Spinal cord (tissue), 10 donors: ENCODE measurements around the gene MOB2. TPM values are rescaled to one million over a fixed set of nuclear protein-coding genes. Genes with fewer than 3 reads are reported as not detected.

Source experiments
- DNase-seq, 6 donors: peaks; one replicate each; pipeline versions ENCODE4 v3.0.0 to v3.0.0-alpha.2; 2013 to 2015; ENCODE audit warnings: low spot score in 6 of 6, low read depth in 4 of 6
- H3K27ac ChIP-seq: one replicate; pipeline ENCODE4 v1.5.1; 2013; ENCODE audit warnings: low read depth, low read length, control low read depth
- H3K27me3 ChIP-seq: one replicate; pipeline ENCODE4 v1.6.1; 2013; ENCODE audit warnings: low read length; ENCODE audit not compliant: control insufficient read depth, insufficient read depth
- H3K36me3 ChIP-seq: one replicate; pipeline ENCODE4 v1.6.1; 2013; ENCODE audit warnings: low read length; ENCODE audit not compliant: control insufficient read depth, insufficient read depth
- H3K4me1 ChIP-seq: one replicate; pipeline ENCODE4 v1.6.1; 2013; ENCODE audit warnings: low read length; ENCODE audit not compliant: control insufficient read depth, insufficient read depth
- H3K4me3 ChIP-seq: one replicate; pipeline ENCODE4 v1.5.1; 2013; ENCODE audit warnings: low read depth, low read length, control low read depth
- H3K9me3 ChIP-seq: one replicate; pipeline ENCODE4 v1.6.1; 2013; ENCODE audit warnings: low read length; ENCODE audit not compliant: control insufficient read depth, insufficient read depth
- WGBS: methylation state at CpG from one replicate; pipeline ENCODE4 v1.1.5; 2013; ENCODE audit warnings: missing lambda C conversion rate; ENCODE audit not compliant: insufficient coverage; 5-methylcytosine and 5-hydroxymethylcytosine counted together
- polyA plus RNA-seq, 2 donors: library from polyadenylated mRNA; unstranded; fragments of 120-200 nt; gene quantifications; one replicate each; pipeline ENCODE4 v1.2.1, GENCODE V29; 2013; ENCODE audit not compliant: insufficient read length in 2 of 2
- total RNA-seq, 2 donors: library from RNA; depleted of rRNA in 1 of 2; stranded (reverse); fragments of 120-200 nt in 1 of 2; fragments of >200 nt in 1 of 2; gene quantifications; one replicate each; pipeline versions ENCODE4 v1.2.3 to v1.2.4, GENCODE V29; 2013 to 2014
- donor health status: healthy.

MOB2 gene
- total and polyA plus RNA-seq, 4 donors = 16.0 to 36.4 (median 33.7) TPM

GRCh38 chr11:1481861-1482441 lies 4.6 kb downstream of the MOB2 start:
- WGBS = 93% methylated on average over 16 of the region's 16 CpGs
- Histone ChIP-seq H3K27ac (no peak overlapping the region), H3K4me1 (peaks cover 41% of the 10 kb centered on the region)

GRCh38 chr11:1481483-1481825 lies 5.1 kb downstream of the MOB2 start:
- Histone ChIP-seq H3K27me3 (no peaks in the 10 kb centered on the region), H3K9me3 (no peaks in the 10 kb centered on the region), H3K27ac (no peak overlapping the region), H3K36me3 (peaks cover 84% of the 10 kb centered on the region), H3K4me1 (peaks cover 37% of the 10 kb centered on the region), H3K4me3 (no peak overlapping the region)
- DNase-seq = no peak
- WGBS = no CpG with 5 or more reads among the region's 2 CpGs

More at GRCh38 chr11:1481861-1482441, 4.6 kb downstream of the MOB2 start:
- Histone ChIP-seq H3K36me3 (peaks cover 82% of the 10 kb centered on the region), H3K27me3 (no peaks in the 10 kb centered on the region), H3K4me3 (no peak overlapping the region), H3K9me3 (no peaks in the 10 kb centered on the region)
- no peak for DNase-seq

GRCh38 chr11:1480555-1481482 lies 5.8 kb downstream of the MOB2 start:
- Histone ChIP-seq H3K27me3 (no peaks in the 10 kb centered on the region), H3K27ac (no peak overlapping the region), H3K4me1 (peaks cover 30% of the 10 kb centered on the region), H3K4me3 (no peak overlapping the region), H3K36me3 (peaks cover 79% of the 10 kb centered on the region), H3K9me3 (no peaks in the 10 kb centered on the region)
- 94% methylated on average over 31 of the region's 36 CpGs for WGBS
- DNase-seq = no peak

DNA sequence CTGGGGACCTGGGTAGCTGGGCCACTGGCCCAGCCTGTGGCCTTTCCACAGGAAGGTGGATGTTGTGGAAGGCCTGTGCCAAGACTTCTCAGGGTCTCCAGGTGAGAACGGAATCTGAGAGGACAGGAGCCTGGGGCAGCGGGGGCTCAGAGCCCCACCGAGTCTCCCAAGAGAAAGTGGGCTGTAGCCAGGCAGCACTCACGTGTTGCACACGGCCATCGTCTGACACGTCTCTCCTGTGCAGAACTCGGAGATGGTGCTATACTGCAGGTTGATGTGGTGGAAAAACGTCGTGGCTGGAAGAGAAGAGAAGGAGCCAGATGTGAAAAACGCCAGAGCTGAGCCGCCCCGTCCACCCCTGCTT lies 6.4 kb downstream of the MOB2 start:
- H3K4me1 ChIP-seq = peaks cover 24% of the 10 kb centered on the region
- no peaks in the 10 kb centered on the region for H3K9me3 ChIP-seq
- 86% methylated on average over 11 of the region's 13 CpGs for WGBS
- H3K27me3 ChIP-seq = no peaks in the 10 kb centered on the region
- DNase-seq = no peak
- H3K36me3 ChIP-seq = peaks cover 79% of the 10 kb centered on the region
- no peak overlapping the region for H3K27ac ChIP-seq
- no peak overlapping the region for H3K4me3 ChIP-seq

DNA sequence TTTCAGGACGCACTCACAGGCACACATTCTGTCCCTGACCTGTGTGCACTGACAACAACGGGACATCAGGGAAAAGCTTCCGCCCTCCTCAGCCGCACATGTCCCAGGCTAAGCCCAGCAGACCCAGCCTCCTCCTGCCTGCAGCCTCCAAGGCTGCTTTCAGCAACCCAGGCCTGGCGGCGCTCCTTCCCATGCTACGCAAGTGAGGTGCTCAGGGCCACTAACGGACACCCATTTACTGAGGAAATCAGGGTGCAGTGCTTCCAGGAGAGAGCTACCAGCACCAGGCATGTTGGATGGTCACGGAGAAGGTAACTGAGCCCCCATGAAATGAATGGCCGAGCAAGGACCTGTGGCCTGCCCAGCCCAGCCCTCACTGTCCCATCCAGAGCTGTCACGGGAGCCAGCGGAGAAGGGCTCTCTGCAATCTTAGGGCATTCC lies 6.9 kb downstream of the MOB2 start:
- H3K27me3 ChIP-seq = no peaks in the 10 kb centered on the region
- WGBS = 97% methylated on average over 12 of the region's 12 CpGs
- no peak overlapping the region for H3K27ac ChIP-seq
- DNase-seq = no peak
- H3K9me3 ChIP-seq = no peaks in the 10 kb centered on the region
- H3K36me3 ChIP-seq = peaks cover 77% of the 10 kb centered on the region
- H3K4me3 ChIP-seq = no peak overlapping the region
- peaks cover 19% of the 10 kb centered on the region for H3K4me1 ChIP-seq

DNA sequence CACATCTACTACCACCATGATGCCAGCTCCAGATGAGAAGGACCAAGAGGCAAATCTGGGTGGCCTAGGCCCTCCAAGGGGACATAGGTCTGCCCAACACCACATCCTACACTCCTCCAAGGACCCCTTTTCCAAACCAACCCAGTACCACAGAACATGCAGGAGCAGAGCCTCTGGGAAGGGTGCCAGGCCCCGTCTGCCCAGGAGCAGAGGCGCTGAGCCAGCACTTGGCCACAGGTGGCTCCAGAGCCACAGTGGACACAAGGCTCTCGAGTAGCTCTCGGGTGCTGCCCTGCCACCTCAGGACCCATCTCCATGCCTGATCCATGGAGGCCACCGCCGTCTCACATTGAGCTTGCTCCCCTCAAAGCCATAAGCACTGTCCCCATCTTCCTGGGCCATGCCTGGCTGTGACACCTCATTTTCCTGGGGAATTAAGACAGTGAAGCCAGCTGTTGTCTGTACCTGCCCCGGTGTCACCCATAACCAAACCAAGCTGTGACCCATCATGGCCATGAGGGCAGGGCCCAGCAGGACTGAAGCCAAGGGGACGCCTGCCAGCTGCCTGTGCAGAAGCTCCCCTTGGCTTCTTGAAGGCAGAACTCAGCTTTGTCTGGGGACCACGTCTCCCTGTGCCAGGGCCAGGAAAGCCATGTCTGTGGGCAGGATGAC lies 7.4 kb downstream of the MOB2 start:
- no peak overlapping the region for H3K27ac ChIP-seq
- no peak for DNase-seq
- 82% methylated on average over 9 of the region's 9 CpGs for whole genome bisulfite sequencing
- H3K4me1 ChIP-seq = peaks cover 14% of the 10 kb centered on the region
- H3K27me3 ChIP-seq = no peaks in the 10 kb centered on the region
- H3K9me3 ChIP-seq = no peaks in the 10 kb centered on the region
- H3K36me3 ChIP-seq = peaks cover 71% of the 10 kb centered on the region
- H3K4me3 ChIP-seq = no peak overlapping the region

- 84% methylated on average over 2 of the region's 9 CpGs for WGBS
- peaks cover 72% of the 10 kb centered on the region for H3K36me3 ChIP-seq
- H3K9me3 ChIP-seq = no peaks in the 10 kb centered on the region
- no peak overlapping the region for H3K4me3 ChIP-seq
- DNase-seq = no peak
- no peak overlapping the region for H3K27ac ChIP-seq
- H3K4me1 ChIP-seq = peaks cover 8% of the 10 kb centered on the region
- H3K27me3 ChIP-seq = no peaks in the 10 kb centered on the region
Observed at GRCh38 chr11:1478544-1478943, 8.0 kb downstream of the MOB2 start.

GRCh38 chr11:1478011-1478410 lies 8.6 kb downstream of the MOB2 start:
- no peak overlapping the region for H3K4me3 ChIP-seq
- H3K27ac ChIP-seq = no peak overlapping the region
- peaks cover 2% of the 10 kb centered on the region for H3K4me1 ChIP-seq
- WGBS = 94% methylated on average over 7 of the region's 13 CpGs
- H3K36me3 ChIP-seq = peaks cover 74% of the 10 kb centered on the region
- H3K9me3 ChIP-seq = no peaks in the 10 kb centered on the region
- DNase-seq = no peak
- H3K27me3 ChIP-seq = no peaks in the 10 kb centered on the region

DNA sequence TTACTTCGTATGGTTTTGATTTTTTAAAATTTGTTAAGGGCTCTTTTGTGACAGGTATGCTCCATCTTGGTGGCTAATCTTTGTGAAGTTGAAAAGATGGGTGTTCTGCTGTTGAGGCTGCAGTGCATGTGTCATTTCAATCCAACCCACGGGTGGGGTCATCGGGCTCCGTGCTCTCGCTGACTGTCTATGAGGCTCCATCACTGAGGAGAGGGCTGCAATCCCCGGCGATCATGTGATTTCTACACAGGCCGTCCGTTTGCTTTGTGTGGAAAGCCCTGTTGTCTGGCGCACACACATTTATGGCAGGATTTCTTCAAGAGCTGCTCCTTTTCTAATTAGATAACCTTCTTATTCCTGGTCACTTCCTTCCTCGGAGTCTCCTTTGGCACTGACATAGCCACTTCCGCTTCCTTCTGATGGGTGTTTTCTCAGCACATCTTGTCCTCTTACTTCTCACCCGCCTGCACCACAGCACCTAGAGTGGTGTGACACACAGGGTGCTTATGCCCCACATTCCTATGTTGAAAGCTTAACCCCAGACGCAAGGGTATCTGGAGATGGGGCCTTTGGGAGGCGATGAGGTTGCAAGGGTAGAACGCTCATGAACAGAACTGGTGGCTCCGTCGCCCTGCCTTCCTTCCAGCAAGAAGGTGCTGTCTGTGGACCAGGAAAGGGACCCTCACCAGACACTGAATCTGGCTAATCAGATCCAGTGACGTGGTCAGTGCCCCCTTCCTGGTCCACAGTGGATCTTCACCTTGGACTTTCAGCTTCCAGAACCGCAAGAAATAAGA lies 9.4 kb downstream of the MOB2 start:
- Histone ChIP-seq H3K27me3 (no peaks in the 10 kb centered on the region), H3K36me3 (peaks cover 74% of the 10 kb centered on the region), H3K27ac (no peak overlapping the region), H3K4me3 (no peak overlapping the region), H3K4me1 (no peaks in the 10 kb centered on the region), H3K9me3 (no peaks in the 10 kb centered on the region)
- no peak for DNase-seq
- 90% methylated on average over 18 of the region's 20 CpGs for WGBS
